ENCODE data around the gene ZNF761.
A peak's percentile ranks its signal among the peaks of the same experiment; 100 is the strongest.
"Not testable (repeated sequence)": the region's sequence is repeated elsewhere in the genome, so short reads cannot be mapped to it uniquely, and the experiment has no call there.

ZNF761 gene

GRCh38 chr19:53431399-53432087, at the start of gene ZNF761:
ZNF761 (plus strand) TSS chr19:53431984; CDS start chr19:53447269, 15,285 bp downstream.
- DNase-seq, result peak; percentile 98

GRCh38 chr19:53388168-53388567, 43.6 kb upstream of the ZNF761 start:
- no peak for DNase-seq

- DNase-seq, result no peak
These were observed 42.9 kb upstream of the ZNF761 start for GRCh38 chr19:53388904-53389303.

GRCh38 chr19:53389571-53389970, 42.2 kb upstream of the ZNF761 start:
- no peak for DNase-seq

- no peak for DNase-seq
These were observed 41.8 kb upstream of the ZNF761 start for GRCh38 chr19:53389978-53390377.

- DNase-seq, result peak; percentile 3
These were observed 37.2 kb upstream of the ZNF761 start for GRCh38 chr19:53394522-53394973.

GRCh38 chr19:53394974-53395839, 36.6 kb upstream of the ZNF761 start, which contains the start of gene ZNF765:
ZNF765 (plus strand) TSS chr19:53395149; CDS start chr19:53398016, 2,867 bp downstream.
- peak; percentile 97 for DNase-seq

- not testable (repeated sequence) for DNase-seq
These were observed 35.8 kb upstream of the ZNF761 start for GRCh38 chr19:53395840-53396524.

GRCh38 chr19:53396525-53396868, 35.3 kb upstream of the ZNF761 start:
- no peak for DNase-seq

GRCh38 chr19:53397918-53398317, 33.9 kb upstream of the ZNF761 start:
- not testable (repeated sequence) for DNase-seq

- no peak for DNase-seq
These were observed 22.1 kb upstream of the ZNF761 start for GRCh38 chr19:53409505-53410204.

- not testable (repeated sequence) for DNase-seq
These were observed 11.1 kb upstream of the ZNF761 start for GRCh38 chr19:53420520-53421315.

- no peak for DNase-seq
These were observed 9.2 kb upstream of the ZNF761 start for GRCh38 chr19:53422551-53422950.

- DNase-seq, result not testable (repeated sequence)
These were observed 8.7 kb upstream of the ZNF761 start for GRCh38 chr19:53423074-53423473.

- DNase-seq, result not testable (repeated sequence)
These were observed 8.1 kb upstream of the ZNF761 start for GRCh38 chr19:53423680-53424079.

GRCh38 chr19:53424968-53425597, 6.7 kb upstream of the ZNF761 start:
- peak; percentile 79 for DNase-seq

GRCh38 chr19:53432088-53432661, 391 bp downstream of the ZNF761 start:
- DNase-seq, result peak; percentile 29

GRCh38 chr19:53443809-53444208, 12.0 kb downstream of the ZNF761 start:
- DNase-seq, result not testable (repeated sequence)

- not testable (repeated sequence) for DNase-seq
These were observed 15.4 kb downstream of the ZNF761 start for GRCh38 chr19:53447196-53447595.

- no peak for DNase-seq
These were observed 24.0 kb downstream of the ZNF761 start for GRCh38 chr19:53455828-53456227.

Measured in suppressor macrophage treated with lipopolysaccharide for 4 hours (primary cell).